Stimulated activated memory B cell treated with anti-CD40 and anti-IgM and Interleukin-4, amounts not matched to agents 10 μg/mL and 1 μg/mL and 100 μg/mL, for 72 hours (primary cell): ENCODE data around the gene EIF3M.

Source experiments
- ATAC-seq: fragments of 150-1000 bp; cut with Tn5 transposase; 2 replicates; pipeline ENCODE4 v1.10.0; 2021
- H3K27ac Mint-ChIP-seq: one replicate; pipeline ENCODE4 v1.8.0; 2022; ENCODE audit warnings: mild to moderate bottlenecking, mixed read lengths
- H3K27me3 Mint-ChIP-seq: one replicate; pipeline ENCODE4 v1.8.0; 2022; ENCODE audit warnings: mixed read lengths
- H3K36me3 Mint-ChIP-seq: one replicate; pipeline ENCODE4 v1.8.0; 2022; ENCODE audit warnings: mixed read lengths
- H3K4me1 Mint-ChIP-seq: one replicate; pipeline ENCODE4 v1.8.0; 2022; ENCODE audit warnings: mixed read lengths
- H3K4me3 Mint-ChIP-seq: one replicate; pipeline ENCODE4 v1.8.0; 2022; ENCODE audit warnings: mild to moderate bottlenecking, moderate library complexity, mixed read lengths
- H3K9me3 Mint-ChIP-seq: one replicate; pipeline ENCODE4 v1.8.0; 2022; ENCODE audit warnings: mixed read lengths

Gene EIF3M

DNA sequence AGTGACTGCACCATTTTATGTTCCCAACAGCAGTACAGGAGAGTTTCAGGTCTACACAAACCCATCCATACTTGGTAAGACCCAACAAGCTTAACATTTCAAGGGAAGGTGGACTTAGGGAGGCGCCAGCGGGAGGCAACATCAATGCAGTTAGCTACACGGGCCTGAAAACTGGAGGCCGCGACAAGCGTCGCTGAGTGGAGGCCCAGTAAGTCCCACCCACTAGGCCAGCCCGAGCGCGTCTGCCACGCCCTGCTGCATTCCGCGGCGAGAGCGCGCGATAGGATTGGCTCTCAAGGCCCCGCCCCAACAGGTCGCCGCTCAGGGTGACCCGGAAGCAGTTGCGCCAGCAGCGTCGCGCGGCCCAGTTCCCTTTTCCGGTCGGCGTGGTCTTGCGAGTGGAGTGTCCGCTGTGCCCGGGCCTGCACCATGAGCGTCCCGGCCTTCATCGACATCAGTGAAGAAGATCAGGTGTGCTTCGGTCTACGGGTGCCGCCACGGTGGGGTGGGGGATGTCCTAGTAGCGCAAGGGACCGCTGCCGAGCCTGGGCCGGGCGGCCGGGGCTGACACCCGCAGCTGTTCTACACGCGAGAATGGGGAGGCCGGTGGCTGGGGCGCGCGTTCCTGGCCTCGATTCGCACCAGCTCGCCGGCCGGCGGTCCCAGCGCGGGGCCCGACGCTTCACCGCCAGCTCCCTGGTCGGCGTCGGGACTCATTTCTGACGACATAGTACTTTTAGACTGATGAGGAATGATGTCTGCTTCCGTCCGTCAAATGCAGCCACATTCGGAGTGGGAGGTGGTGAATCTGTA lies at the start of gene EIF3M:
TSS of gene EIF3M (plus strand) at position 373 of the 813 bp plus-strand sequence. CDS start at position 430, 57 bp downstream.
- Mint-ChIP-seq H3K4me1 (peaks cover 24% of the 10 kb centered on the region), H3K9me3 (no peaks in the 10 kb centered on the region), H3K27me3 (no peaks in the 10 kb centered on the region), H3K4me3 (peak within 1 kb of the TSS; percentile 91), H3K27ac (peak within 1 kb of the TSS; percentile 94), H3K36me3 (peaks cover 6% of the 10 kb centered on the region)
- ATAC-seq, result peak; percentile 100

DNA sequence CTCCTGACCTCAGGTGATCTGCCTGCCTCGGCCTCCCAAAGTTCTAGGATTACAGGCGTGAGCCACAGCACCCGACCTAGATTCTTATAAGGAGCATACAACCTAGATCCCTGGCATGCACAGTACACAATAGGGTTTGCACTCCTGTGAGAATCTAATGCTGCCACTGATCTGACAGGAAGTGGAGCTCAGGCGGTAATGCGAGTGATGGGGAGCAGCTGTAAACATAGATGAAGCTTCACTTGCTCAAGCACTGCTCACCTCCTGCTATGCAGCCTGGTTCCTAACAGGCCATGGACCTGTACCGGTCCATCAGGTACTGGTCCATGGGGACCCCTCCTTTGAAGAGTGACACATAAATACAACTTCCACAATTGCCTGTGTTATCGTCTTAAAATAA lies 44.8 kb upstream of the EIF3M start:
- ATAC-seq, result no peak
- Mint-ChIP-seq H3K9me3 (no peaks in the 10 kb centered on the region), H3K27ac (no peak overlapping the region), H3K4me3 (no peak overlapping the region), H3K4me1 (no peaks in the 10 kb centered on the region), H3K36me3 (no peaks in the 10 kb centered on the region), H3K27me3 (peaks cover 26% of the 10 kb centered on the region)

DNA sequence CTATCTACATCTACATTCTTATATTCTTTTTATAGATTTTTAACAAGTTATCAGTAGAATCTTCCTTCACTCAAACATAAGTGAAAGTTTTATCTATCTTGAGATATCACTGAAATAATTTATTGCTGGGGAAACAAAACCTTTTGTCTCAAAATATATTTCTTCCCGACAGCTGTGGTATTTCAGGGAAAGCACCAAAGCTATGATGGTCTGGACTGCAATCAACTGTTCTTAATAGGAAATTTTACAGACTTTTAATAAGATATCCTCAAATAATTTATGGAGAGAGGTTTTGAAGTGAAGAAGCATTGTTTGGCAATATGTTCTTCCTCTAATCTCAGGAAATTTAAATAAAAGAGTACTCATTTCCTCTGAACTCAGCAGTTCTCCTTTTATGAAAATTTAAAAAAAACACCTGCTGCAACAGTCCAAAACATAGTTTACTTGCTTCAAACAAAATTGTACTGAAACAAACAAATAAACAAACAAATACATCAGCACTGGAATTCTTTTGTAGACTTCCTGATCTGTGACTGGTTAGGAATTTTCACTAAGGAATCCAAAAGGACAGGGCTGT lies 33.9 kb upstream of the EIF3M start:
- Mint-ChIP-seq H3K36me3 (no peaks in the 10 kb centered on the region), H3K4me1 (no peaks in the 10 kb centered on the region), H3K9me3 (peaks cover 5% of the 10 kb centered on the region)

DNA sequence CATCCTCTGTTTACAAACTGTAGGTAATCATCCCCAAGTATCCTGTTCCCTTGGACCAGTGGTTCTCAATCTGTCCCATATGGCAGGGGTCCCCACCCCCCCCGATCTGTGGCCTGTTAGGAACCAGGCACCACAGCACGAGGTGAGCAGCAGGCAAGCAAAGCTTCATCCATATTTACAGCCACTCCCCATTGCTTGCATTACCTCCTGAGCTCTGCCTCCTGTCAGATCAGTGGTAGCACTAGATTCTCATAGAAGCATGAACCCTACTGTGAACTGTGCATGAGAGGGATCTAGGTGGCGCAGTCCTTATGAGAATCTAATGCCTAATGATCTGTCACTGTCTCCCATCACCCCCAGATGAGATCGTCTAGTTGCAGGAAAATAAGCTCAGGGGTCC lies 33.4 kb upstream of the EIF3M start:
- ATAC-seq, result no peak
- Mint-ChIP-seq H3K4me3 (no peak overlapping the region), H3K4me1 (no peaks in the 10 kb centered on the region), H3K27ac (no peak overlapping the region), H3K9me3 (peaks cover 5% of the 10 kb centered on the region), H3K36me3 (no peaks in the 10 kb centered on the region), H3K27me3 (no peaks in the 10 kb centered on the region)

More for the DNA sequence above, 33.9 kb upstream of the EIF3M start:
- ATAC-seq, result no peak
- Mint-ChIP-seq H3K4me3 (no peak overlapping the region), H3K27me3 (no peaks in the 10 kb centered on the region), H3K27ac (no peak overlapping the region)

DNA sequence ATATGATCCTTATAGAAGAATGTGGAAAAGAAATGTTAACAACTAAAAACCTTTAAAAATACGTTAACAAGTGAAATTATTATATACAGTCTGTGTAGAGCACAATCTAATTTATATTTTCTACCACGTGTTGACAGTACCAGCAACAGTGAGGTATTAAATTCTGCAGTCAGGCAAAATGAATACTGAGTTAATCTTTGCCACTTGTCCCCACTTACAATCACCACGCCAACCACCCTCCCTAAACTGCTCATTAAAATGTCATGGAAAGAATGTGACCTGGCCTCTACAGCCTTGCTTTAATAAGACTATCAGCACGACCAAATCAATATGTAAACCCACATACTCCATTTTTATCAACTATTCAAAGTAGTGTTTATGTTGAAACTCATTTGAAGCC lies 28.5 kb upstream of the EIF3M start:
- Mint-ChIP-seq H3K9me3 (peaks cover 3% of the 10 kb centered on the region), H3K36me3 (no peaks in the 10 kb centered on the region), H3K4me1 (no peaks in the 10 kb centered on the region), H3K4me3 (no peak overlapping the region), H3K27me3 (no peaks in the 10 kb centered on the region), H3K27ac (no peak overlapping the region)
- no peak for ATAC-seq

DNA sequence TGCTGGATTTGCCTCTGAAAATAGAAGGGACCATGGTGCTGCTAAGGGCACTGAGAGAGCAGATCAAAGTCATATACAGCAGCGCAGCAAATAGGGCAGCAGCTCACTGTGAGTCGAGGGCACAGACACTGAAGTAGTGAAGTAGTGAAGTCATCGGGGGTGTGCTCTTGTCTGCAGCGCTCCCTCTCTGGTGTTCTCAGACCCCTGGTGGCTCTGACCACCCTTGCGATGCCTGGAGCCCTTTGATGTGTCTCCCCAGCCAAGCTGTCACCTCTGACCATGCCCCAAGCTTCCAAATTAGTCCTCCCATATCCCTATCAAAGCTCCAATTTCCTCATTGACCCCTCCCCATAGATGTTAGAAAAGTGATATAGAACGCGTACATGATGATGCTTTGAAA lies 27.7 kb upstream of the EIF3M start:
- Mint-ChIP-seq H3K4me3 (no peak overlapping the region), H3K36me3 (no peaks in the 10 kb centered on the region), H3K9me3 (peaks cover 3% of the 10 kb centered on the region), H3K27me3 (no peaks in the 10 kb centered on the region), H3K27ac (no peak overlapping the region), H3K4me1 (no peaks in the 10 kb centered on the region)
- ATAC-seq, result no peak

DNA sequence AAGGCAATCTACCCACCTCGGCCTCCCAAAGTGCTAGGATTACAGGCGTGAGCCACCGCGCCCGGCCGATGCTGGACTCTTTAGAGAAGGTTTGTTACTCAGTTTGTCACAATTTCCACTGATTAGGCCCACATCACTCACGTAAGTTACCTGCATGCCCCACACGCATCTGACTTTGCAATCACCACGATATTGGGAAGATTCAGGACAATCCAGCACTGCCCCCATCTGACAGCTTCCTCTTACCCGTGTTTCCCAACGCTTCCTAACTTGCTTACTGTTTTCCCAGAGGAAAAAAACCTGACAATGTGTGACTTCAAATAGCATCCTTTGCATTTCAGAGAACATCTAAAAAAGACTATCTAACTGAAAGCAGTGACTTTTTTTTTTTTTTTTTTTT lies 21.8 kb upstream of the EIF3M start:
- Mint-ChIP-seq H3K4me3 (no peak overlapping the region), H3K36me3 (no peaks in the 10 kb centered on the region), H3K27ac (no peak overlapping the region), H3K27me3 (no peaks in the 10 kb centered on the region), H3K4me1 (peaks cover under 1% of the 10 kb centered on the region), H3K9me3 (no peaks in the 10 kb centered on the region)
- no peak for ATAC-seq

DNA sequence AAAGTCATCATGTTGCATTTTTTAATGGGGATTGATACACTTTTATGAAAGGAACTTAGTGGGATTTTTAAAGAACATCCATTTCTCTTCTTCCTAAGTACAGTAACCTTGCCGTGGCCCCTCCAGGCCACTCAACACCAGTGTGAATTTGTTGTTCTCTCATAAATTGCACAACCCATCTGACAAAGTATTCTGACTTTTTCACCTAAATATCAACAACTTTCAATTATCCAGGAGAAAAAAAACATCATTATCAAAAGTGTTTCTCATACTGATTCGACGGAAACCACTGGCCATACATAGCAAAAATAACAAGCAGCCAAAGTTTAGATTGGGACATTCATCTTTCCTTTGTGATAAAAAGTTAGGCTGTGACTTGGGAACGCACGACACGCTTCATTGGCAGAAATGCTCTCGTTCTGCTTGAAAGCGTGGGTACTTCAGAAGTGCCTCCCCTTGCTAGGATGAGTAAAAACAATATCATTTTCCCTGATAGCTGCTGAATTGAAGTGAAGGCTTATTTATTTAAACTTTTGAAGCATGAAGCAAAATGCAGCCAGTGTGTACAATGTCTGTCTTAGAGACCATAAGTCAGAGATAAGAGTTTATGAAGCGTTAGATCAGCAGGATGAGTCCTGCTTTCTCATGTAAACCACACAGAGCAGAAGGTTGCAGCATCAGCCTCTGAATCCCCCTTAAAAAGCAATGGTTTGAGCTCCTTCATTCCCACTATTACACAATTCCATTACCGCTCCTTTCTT lies 20.6 kb upstream of the EIF3M start:
- H3K4me3 Mint-ChIP-seq, result no peak overlapping the region
- no peak for ATAC-seq
- H3K27ac Mint-ChIP-seq, result no peak overlapping the region
- no peaks in the 10 kb centered on the region for H3K9me3 Mint-ChIP-seq
- H3K36me3 Mint-ChIP-seq, result no peaks in the 10 kb centered on the region
- H3K27me3 Mint-ChIP-seq, result no peaks in the 10 kb centered on the region
- peaks cover 5% of the 10 kb centered on the region for H3K4me1 Mint-ChIP-seq

DNA sequence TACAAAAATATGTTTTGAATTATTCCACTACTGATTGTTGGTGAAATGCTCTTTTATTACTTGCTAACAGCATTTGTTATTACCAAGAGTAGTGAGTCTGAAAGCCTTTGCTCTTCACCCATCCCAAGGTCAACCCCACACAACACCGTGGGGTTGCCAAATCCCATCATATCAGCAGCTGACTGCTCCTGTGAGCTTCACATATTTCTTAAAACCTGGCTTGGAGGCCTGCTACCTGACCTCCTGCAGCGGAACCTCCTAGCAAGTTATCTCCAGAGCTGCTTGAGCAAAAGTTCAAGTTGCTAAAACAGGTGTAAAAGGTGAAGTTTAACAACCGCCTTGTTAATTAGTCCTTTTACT lies 20.1 kb upstream of the EIF3M start:
- Mint-ChIP-seq H3K4me3 (no peak overlapping the region), H3K4me1 (peaks cover 5% of the 10 kb centered on the region), H3K27me3 (no peaks in the 10 kb centered on the region), H3K27ac (no peak overlapping the region), H3K9me3 (no peaks in the 10 kb centered on the region), H3K36me3 (no peaks in the 10 kb centered on the region)
- ATAC-seq, result no peak

DNA sequence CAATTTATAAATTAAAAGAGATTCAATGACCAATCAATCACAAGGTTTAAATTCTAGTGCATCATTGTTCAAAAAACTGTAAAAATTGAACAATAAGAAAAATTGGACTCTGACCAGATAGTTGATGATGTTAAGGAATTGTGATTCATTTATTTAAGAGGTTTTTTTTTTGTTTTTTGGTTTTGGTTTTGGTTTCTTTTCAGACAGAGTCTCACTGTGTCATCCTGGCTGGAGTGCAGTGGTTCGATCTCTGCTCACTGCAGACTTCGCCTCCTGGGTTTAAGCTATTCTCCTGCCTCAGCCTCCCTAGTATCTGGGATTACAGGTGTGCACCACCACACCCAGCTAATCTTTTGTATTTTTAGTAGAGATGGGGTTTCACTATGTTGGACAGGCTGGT lies 17.1 kb upstream of the EIF3M start:
- no peaks in the 10 kb centered on the region for H3K9me3 Mint-ChIP-seq
- H3K36me3 Mint-ChIP-seq, result no peaks in the 10 kb centered on the region
- H3K27me3 Mint-ChIP-seq, result peaks cover 29% of the 10 kb centered on the region
- peaks cover 5% of the 10 kb centered on the region for H3K4me1 Mint-ChIP-seq
- no peak for ATAC-seq
- no peak overlapping the region for H3K27ac Mint-ChIP-seq
- no peak overlapping the region for H3K4me3 Mint-ChIP-seq

DNA sequence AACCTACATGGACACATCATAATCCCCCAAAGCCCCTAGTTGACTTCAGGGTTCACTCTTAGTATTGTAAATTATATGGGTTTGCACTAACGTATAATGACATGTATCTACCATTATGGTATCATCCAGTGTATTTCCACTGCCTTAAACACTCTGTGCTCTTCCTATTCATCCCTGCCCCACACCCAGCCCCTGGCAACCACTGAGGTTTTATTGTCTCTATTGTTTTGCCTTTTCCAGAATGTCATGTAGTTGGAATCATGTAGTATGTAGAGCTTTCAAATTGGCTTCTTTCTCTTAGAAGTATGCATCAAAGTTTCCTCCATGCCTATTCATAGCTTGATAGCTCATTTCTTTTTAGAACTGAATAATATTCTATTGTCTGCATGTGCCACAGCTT lies 16.5 kb upstream of the EIF3M start:
- ATAC-seq, result no peak
- Mint-ChIP-seq H3K9me3 (no peaks in the 10 kb centered on the region), H3K27ac (no peak overlapping the region), H3K4me3 (no peak overlapping the region), H3K27me3 (peaks cover 35% of the 10 kb centered on the region), H3K4me1 (peaks cover 5% of the 10 kb centered on the region), H3K36me3 (no peaks in the 10 kb centered on the region)

DNA sequence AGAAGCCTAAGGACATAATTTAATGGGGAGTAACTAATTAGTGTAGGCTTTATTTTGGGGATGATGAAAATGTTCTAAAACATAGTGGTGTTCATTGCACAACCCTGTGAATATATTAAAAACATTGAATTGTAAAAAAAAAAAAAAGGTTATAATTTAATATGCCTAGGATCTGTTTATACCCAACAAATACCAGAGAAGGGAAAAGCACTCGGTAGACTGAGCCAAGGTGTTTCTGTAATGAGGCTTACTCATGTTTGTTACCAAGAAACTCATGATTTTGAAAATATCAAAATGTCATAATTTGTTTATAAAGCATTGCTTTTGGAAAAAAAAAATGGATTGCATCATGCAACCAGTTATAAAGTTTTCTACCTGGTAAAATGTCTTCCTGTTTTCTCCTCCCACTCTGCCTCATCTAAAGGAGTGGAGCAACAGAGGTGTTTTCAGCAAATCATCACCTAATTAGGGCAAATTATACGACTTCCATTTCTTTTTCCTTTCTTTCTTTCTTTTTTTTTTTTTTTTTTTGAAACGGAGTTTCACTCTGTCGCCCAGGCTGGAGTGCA lies 14.2 kb upstream of the EIF3M start:
- H3K4me3 Mint-ChIP-seq, result no peak overlapping the region
- no peak for ATAC-seq
- no peaks in the 10 kb centered on the region for H3K36me3 Mint-ChIP-seq

DNA sequence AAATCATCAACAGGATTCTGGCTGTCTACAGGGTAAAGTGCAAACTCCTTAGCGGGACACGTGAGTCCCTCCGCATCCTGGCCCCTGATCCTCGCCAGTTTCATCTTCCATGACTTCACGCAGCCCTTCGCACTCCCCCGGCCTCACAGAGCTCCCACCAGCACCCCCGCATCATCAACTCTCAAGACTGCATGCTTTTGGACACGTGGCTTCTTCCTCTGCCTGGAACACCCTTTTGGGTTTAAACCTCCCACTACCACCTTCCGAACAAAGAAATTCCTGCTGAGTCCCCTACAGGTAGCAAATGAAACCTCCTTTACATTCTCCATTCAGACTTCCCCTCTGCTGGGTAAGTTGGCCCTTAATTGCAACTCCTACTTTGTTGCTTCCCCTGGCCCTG lies 12.6 kb upstream of the EIF3M start:
- Mint-ChIP-seq H3K27ac (no peak overlapping the region), H3K36me3 (no peaks in the 10 kb centered on the region), H3K4me1 (peaks cover 5% of the 10 kb centered on the region), H3K27me3 (peaks cover 53% of the 10 kb centered on the region), H3K4me3 (no peak overlapping the region), H3K9me3 (no peaks in the 10 kb centered on the region)
- no peak for ATAC-seq

More for the DNA sequence above, 14.2 kb upstream of the EIF3M start:
- Mint-ChIP-seq H3K9me3 (no peaks in the 10 kb centered on the region), H3K27me3 (peaks cover 46% of the 10 kb centered on the region), H3K4me1 (peaks cover 5% of the 10 kb centered on the region), H3K27ac (no peak overlapping the region)

DNA sequence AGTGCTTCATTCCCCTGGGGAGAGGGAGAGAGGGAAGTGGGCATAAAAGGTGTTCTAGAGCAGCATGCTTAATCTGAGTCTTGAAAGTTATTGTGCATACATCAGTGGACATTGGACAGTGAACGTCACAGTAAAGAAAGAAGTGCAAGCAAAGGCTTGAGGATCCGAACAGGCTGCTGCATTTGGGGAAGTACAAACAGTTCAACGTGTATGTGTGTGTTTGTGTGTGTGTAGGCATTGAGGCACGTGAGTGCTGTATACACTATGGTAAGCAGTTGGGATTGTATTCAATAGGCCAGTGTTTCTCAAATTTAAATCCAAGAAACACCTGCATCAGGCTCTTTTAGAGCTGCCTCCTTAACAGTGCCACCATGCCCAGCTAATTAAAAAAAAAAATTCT lies 10.4 kb upstream of the EIF3M start:
- H3K4me3 Mint-ChIP-seq, result no peak overlapping the region
- no peak overlapping the region for H3K27ac Mint-ChIP-seq
- ATAC-seq, result no peak
- no peaks in the 10 kb centered on the region for H3K4me1 Mint-ChIP-seq
- H3K9me3 Mint-ChIP-seq, result no peaks in the 10 kb centered on the region
- peaks cover 53% of the 10 kb centered on the region for H3K27me3 Mint-ChIP-seq
- no peaks in the 10 kb centered on the region for H3K36me3 Mint-ChIP-seq

DNA sequence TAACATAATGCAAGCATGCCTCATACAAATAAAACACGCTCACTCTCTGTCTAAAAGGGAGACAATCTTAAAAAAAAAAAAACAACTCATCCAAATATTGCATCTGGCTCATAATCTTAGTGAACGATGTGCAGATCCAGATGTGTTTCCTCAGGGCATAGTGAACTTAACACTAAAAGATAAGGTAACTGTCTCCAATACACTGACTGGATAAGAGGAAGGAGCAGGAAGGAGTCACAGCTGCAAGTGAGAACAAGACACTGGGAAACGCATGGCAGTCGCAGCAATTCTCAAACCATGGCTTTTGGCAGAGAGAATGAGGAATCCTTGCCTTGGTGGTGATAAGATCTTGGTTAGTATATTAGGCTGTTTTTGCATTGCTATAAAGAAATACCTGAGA lies 9.2 kb upstream of the EIF3M start:
- Mint-ChIP-seq H3K36me3 (no peaks in the 10 kb centered on the region), H3K4me3 (no peak overlapping the region), H3K4me1 (no peaks in the 10 kb centered on the region), H3K27ac (no peak overlapping the region), H3K9me3 (no peaks in the 10 kb centered on the region), H3K27me3 (peaks cover 45% of the 10 kb centered on the region)
- no peak for ATAC-seq
